ENCODE measurements around the gene LINGO4.

GRCh38 chr1:151819227-151819835, 14.1 kb upstream of the LINGO4 start:
- TF ChIP-seq CTCF (conservative IDR thresholded peaks at IDR 0.05; ENCODE audit: low read depth, low read length), result no peak
- TF ChIP-seq EZH2 (IDR thresholded peaks at IDR 0.05; ENCODE audit: borderline replicate concordance, low read depth, low read length, poor library complexity, severe bottlenecking), result no peak
